Left hindlimb (tissue), 1 donor: ENCODE measurements around the gene GATAD2A.

ENCODE experiments used
- DNase-seq: peaks from one replicate; pipeline ENCODE4 v3.0.0-alpha.2; 2018

GATAD2A gene

DNA sequence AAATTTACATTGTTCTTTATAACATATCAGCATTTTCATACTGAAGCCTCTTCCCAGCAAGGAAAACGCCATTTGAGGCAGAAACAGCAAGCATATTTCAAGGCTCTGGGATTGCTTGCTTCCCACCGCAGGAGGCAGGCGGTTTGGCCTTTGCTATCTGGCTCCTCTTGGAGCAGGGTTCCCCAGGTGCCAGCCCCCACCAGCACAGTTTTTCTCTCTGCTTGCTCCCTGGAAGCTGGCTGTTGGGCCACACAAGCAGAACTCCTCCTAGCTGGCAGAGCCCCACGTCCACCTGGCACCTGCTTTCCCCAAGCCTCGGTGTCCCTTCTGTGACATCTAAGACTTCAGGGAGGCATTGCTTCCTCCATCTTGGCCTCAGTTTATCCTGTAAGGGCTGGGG lies 16.7 kb downstream of the GATAD2A start:
- no peak for DNase-seq

DNA sequence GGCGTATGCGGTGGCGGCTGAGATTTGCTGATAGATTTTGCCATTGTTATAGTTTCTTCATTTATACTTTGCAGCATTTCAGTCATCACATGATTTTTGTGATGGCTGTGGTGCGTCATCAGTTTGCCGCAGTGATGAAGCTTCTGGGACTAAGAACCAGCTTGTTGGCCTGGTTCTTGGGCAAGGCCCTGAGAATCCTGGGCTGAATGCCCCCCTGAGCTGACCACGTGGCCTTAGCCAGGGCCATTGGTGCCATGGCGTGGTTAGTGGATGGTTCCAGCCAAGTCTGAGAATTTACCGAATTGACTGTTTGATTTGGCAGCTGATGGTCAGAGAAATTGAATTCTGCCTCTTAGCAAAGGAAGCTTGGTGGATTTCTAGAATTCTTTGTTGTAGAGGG lies 17.8 kb downstream of the GATAD2A start:
- DNase-seq, result no peak

DNA sequence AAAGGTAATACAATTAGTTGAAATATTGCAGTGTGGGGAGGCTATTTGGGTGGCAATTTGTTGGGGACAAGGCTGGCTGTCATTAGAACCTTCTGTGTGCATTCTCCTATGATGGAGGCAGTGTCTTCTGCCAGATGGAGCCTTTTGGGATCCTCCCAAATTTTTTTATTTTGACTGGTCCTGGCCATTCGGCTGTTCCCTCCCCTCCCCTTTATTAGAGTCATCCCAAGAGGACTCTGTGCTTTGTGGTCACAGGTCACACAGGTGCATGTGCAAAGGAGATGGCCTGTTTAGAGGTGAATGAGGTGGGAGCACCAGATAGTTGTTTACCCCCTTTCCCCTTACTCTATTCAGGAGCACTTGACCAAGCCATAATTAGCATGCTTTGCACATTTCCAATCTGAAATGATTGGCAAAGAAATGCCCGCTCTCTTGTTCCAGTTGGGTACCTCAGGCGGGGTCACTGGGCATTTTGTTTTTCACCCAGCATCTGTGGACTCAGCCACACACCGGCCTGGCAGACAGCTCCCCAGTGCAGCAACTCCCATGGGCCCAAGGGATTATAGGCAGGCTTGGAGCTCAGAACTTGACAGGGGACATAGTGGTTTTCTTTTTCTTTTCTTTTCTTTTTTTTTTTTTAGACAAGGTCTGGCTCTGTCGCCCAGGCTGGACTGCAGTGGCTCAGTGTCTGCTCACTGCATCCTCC lies 19.8 kb downstream of the GATAD2A start:
- DNase-seq, result no peak

DNA sequence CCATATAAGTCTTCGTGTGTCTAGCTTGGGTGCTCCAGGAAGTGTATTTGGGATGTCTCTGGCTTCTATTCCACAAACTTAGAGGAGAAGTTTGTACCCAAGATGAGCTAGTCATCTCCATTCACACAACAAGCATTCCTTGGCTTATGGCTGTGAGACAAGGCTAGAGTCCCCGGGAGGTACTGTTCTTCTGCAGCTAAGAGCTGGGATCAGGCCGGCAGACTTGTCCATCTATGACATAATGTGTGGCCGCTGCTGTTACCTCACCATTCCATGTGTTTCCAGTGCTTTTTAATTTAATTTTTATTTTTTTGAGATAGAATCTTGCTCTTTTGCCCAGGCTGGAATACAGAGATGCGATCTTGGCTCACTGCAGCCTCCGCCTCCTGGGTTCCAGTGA lies 20.7 kb downstream of the GATAD2A start:
- no peak for DNase-seq

DNA sequence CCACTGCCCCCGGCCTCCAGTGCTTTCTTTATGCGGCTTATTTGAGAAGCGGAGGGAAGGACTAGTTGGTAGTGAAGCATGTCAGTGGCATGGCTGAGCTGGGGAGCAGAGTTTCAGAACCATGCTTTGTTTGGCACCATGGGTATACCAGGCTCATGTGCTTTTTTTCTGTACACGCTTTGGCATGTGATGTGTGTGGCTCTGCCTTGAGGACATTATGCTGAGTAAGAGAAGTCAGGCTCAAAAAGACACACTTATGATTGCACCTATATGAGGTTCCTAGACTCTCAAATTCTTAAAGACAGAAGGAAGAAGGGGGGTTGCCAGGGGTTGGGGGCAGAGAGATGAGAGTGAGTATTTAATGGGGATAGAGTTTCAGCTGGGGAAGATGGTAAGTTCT lies 21.3 kb downstream of the GATAD2A start:
- no peak for DNase-seq

DNA sequence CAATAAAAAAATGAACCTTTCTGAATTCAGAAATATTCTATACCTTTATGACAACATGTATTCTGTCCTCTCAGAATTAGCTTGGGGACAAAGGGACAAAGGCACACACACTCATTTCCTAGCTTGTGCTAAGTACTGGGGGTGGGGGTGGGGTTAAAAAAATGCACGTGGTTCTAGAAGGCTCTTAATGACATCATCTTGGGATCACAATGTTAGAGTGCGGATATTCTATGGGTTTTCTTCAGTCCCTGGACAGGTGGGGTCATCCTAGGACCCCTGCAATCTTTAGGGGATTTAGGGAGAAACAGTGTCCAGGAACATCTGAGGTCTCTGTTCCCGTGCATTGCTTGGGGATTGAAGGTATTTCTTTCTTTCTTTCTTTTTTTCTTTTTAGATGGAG lies 21.8 kb downstream of the GATAD2A start:
- DNase-seq, result no peak

DNA sequence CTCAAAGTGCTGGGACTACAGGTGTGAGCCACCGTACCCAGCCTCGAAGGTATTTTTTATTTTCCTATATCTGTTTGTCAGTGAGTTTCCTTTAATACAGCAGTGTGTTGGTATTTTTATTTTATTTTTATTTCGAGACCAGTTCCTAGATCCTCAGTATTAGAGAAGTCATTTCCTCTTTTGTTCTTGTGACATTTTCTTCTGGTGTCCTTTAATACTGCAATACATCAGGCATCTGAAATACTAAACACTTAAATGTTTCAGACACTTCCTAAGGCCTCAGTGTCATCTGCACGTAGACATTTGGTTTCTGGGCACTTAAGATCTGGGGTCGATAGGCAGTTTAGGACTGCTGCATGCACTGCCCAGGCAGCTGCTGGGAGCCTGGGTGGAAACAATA lies 22.5 kb downstream of the GATAD2A start:
- DNase-seq, result no peak

DNA sequence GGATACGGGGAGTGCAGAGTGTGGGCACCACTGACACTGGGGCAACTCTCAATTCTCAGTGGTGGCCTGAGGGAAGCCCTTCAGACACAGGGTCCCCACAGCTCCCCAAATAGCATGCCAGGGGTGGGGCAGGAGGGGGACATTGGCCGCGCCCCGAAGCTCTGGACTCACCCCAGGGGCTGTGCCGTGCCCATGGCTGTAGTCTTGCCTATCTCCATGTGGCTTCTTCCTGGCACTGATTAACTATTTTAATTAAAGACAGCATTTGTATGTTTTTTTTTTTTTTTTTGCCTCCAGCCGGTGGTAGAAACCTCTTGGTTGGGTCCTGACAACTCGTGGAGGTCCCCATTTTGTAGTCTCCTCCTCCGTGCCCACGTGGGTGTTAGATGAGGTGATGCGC lies 23.3 kb downstream of the GATAD2A start:
- no peak for DNase-seq

DNA sequence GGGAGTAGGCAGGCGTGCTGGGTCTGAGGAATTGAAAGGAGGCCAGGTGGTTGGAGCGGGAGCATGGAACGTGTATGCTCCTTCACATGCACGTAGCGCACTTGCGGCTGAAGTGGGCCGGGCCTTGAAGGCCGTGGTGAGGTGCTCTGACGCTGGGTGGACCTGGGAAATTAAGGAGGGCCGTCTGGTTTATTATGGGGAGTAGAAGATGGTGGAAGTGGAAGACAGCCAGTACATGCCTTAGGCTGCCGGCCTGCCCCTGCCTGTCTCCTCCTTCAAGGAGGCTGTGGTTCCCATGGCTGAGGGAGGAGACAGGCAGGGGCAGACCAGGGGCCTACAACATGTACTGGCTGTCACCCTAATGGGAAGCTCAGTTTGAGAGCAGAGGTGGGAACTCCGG lies 23.9 kb downstream of the GATAD2A start:
- no peak for DNase-seq

DNA sequence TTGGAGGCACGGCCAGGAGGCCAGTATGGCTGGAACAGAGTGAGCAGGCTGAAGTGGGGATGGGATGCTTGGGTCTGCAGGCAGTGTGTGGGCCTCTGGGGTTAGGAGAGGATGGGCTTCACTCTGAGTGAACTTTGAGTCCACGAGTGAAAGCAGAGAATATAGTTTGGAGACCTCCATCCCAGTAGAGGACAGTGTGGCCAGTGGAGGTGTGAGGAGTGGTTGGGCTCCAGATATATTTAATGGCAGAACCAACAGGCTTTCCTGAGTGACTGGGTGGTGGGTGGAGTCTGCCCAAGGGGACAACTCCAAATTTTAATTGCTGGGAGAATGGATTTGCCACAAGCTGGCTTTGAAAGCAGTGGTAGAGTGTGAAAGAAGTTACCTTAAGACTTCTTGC lies 27.3 kb downstream of the GATAD2A start:
- DNase-seq, result no peak

DNA sequence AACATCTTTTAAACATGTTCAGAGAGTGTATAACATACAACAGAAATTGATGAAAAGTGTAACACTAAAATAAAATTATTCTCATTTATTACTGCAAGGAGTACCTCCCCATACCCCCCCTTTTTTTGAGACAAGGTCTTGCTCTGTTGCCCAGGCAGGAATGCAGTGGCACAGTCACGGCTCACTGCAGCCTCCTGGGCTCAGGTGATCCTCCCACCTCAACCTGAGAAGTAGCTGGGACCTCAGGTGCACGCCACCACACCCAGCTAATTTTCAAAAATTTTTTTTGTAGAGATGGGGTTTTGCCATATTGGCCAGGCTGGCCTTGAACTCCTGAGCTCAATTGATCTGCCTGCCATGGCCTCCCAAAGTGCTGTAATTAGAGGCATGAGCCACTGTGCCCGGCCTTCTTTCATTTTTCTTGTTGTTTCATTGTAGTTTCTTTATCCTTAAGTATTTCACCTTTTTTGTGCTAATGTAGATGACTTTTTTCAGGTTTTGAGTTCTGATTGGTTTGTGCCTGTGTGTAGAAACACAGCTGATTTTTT lies 28.3 kb downstream of the GATAD2A start:
- no peak for DNase-seq

DNA sequence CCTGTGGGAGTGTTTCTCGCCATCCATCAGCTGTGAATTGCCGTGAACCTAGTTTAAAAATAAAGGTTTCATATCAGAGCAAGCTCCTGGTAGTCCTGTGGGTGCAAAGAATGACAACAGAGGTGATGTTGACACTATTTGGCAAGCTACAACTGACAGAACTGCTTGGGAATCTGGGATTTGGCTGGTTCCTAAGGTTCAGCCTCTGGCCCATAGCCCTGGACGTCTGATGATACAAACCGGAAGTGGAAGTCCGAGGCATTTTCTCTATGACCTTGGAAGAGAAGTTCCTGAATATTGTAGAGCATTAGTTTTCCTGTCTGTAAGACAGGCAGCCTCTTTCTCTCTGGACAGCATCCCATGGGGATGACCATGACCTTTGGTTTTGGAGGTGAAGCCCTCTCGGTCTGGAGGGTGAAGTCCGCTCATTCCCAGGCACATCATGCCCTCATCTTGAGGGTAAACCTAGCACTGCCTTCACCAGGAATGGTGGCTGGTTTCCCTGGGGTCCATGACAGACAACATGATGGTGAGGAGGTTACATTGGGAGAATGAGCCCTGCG lies 29.1 kb downstream of the GATAD2A start:
- no peak for DNase-seq

DNA sequence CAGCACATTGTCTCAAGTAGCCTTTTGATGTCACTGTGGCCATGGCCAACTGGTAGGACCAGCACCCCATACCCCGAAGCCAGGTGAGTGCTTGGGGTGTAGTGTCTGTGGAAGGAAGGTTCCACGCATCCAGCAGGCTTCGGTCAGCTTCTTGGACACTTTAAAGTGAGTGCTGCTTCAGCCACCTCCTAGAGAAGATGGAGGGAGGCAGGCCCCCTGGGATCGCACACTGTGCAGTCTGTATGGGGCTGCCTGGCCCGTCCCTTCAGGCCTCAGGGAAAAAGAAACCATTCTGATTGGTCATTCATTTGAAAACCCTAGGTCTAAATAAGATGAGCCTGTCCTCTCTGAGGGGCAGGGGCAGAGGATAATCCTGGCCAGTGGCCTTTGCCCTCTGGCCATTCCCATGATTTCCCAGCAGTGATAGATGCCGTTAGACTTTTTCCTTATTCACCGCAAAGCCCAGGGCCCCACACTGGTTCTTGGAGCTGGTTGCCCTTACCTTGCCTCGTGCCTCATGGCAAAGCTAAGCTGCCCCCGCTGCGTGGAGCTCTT lies 30.7 kb downstream of the GATAD2A start:
- DNase-seq, result no peak

DNA sequence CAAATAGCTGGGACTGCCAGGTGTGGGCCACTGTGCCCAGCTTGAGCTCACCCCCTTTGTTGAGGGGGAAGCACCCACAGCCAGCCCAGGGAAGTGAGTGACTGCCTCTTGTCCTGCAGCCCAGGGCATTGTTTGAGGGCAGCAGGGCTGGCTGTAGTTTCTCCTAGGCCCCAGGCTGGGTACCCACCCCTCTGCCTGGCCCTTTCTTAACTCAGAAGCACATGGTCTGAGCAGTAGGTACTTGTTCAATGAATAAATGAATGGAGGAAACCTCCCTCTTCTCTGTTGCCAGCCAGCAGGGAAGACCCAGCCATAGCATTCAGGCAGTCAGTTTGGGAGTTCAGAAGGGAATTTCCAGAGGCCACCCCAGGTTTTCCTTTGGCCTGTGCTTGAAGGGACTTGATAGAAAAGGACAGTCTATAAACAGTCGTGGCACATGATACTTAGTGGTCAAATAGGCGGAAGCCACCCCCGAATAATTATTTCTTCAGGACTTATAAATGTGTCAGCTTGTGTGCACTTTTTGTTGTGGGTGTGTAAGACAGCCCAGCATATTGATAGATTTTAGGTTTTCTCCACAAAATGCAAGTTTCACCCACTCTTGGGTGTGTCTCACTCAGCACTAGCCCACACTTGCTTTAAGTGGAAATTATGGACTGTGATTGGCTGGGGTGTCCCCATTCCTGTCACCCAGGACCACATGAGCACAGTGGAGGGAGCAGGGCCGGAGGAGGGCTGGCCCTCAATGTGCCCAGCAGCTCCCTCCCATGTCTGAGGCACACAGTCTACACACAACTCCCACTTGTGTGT lies 33.1 kb downstream of the GATAD2A start:
- no peak for DNase-seq

DNA sequence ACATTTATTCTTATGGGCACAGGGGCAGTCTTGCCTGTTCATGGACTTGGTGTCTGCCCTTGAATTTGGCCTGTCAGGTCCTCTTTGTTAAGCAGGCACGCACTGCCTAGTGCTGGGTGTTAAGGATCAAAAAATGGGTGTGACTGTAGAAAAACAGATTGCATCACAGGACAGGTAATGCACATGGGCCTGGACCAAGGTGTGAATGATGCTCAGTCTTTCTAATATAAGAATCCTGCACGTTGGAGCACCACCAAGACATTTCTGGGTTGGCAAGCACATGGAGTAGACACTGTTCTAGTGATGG lies 33.7 kb downstream of the GATAD2A start:
- DNase-seq, result no peak

DNA sequence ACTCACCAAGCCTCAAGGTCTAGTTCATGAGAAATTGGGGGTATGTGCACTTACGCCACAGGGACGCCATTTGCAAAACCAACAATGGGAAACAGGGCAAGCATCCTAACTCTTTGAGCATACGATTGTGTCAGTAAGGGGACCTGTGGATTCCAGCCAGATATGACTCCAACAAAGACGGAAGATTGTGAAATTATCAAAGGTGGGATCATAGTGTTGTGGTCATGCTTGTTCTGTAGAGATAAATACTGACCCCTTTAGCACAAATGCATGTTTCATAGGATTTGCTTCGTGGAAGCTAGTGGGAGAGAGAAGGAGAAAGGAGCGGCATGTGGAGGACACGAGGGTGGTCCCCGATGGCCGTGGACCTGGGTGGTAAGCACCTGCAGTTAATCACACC lies 37.8 kb downstream of the GATAD2A start:
- no peak for DNase-seq

DNA sequence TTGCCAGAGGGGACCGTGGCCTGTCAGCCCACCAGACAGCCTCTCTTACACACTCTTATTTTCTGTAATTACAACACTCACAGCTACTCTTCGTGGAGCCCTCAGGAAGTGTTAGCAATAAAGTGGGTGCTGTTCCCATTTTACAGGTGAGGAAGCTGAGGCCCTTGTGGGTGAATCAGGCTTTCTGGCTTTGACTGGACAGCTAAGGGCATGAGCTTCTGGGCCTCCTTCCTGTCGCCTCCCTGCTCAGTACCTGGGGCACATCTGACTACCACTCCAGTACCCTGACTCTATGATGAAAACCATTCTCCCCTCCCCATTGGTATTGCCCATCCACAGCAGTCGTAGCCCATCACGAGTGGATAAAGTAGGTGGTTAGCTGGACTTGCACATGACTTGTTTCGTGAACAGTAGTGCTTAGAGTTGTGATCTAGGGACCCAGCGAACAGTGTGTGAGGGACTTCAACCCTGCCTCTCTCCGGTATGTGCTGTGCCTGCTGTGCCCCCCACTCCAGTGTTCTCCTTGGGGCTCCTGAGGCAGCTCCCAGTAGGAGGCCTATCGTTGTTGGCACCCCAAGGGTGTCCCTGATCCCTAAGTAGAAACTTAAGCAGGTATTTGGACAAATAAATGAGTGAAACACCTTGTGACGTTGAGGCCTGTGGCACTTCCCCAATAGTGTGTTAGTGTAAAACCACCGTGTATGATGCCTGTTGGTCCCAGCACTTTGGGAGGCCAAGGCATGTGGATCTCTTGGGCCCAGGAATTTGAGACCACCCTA lies 38.6 kb downstream of the GATAD2A start:
- no peak for DNase-seq

DNA sequence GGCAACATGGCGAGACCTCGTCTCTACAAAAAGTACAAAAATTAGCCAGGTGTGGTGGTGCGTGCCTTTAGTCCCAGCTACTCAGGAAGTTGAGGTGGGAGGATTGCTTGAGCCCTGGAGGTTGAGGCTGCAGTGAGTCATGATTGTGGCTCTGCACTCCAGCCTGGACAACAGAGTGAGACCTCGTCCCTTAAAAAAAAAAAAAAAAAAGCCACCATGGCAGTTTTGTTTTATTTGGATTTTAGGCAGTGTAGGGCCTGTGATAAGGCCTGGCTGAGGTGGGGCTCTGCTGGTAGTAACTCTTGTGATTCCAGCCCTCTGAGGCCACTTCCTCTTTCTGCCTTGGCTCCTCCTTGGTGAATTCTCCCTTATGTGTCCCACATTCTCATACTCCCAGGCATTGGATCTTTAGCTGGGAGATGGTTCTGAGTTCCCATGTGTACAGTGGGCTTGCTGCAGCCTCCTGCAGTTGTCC lies 39.2 kb downstream of the GATAD2A start:
- DNase-seq, result no peak

DNA sequence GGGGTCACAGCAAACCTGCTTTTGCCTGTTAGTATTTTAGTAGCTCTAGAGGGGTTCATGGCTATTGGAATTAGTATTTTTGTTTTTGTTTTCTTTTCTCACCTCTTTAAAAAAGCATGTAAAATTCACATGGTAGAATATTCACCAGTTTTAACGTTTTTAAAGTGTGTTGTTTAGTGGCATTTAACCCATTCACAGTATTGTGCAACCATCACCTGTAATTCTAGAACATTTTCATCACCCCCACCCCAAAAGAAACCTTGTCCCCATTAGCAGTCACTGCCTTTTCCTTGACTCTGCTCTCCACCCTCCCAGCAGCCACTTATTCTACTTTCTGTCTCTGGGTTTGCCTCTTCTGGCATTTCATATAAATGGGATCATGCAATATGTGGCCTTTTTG lies 39.8 kb downstream of the GATAD2A start:
- no peak for DNase-seq

DNA sequence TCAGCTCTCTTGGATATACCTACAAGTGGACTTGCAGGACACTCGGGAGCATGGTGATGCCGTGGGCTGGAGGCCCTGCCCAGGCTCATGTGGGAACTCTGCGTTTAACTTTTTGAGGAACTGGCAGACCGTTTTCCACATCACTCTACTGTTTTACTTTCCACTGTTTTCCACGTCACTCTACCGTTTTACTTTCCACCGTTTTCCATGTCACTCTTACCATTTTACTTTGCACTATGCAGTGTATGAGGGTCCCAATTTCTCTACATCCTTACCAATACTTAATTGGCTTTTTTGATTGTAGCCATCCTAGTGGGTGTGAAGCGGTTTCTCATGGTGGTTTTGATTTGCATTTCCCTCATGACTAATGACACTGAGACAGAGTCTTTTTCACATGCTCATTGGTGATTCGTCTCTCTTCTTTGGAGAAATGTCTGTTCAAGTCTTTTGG lies 40.5 kb downstream of the GATAD2A start:
- no peak for DNase-seq

DNA sequence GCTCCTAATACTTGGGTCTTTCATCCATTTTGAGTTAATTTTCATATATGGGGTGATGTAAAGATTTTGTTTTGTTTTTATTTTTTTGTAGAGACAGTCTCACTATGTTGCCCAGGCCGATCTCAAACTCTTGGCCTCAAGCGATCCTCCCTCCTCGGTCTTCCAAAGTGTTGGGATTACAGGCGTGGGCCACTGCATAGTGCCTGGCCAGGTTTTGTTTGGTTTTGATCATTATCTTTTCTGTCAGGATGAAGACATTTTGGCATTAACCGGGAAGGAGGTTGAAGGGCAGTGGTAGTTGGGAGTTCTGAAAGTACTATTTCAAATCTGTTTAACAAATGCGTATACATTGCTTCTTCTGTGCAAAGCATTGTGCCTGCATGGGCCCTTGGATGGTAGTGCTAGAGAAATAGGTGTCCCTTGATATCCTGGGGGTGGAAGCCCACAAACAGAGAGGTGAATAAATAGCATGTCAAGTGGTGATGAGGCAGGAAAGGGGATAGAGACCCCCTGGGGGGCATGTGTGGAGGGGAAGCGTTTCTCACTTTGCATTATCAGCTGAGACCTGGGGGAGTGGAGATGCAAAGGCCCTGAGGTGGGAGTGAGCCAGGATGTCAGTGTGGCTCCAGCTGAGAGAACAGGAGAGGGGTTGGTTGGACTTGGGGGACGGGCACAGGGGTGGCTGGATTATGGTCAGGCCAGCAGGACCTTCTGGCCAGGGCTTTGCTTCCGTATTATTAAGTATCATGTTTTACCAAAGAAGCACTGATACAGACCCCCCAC lies 41.4 kb downstream of the GATAD2A start:
- no peak for DNase-seq
